Measurements from ENCODE around the gene MAP2K5.
"Not testable (repeated sequence)": the region's sequence is repeated elsewhere in the genome, so short reads cannot be mapped to it uniquely, and the experiment has no call there.

- not testable (repeated sequence) for TF ChIP-seq EZH2 (IDR thresholded peaks at IDR 0.05; ENCODE audit: insufficient read depth, low read length); CTCF (IDR thresholded peaks at IDR 0.05; ENCODE audit: insufficient read depth, low read depth, low read length)
These were observed 93.4 kb downstream of the MAP2K5 start for GRCh38 chr15:67635950-67636349.

All from astrocyte (in vitro differentiated cells and primary cell).